Natural killer cell treated with Interleukin-12 subunit alpha and Interleukin-12 subunit beta and Interleukin-15 and Interleukin-18, amount 100 ng/mL, for 72 hours (primary cell): ENCODE data around the gene MCHR1. TPM values are rescaled to one million over a fixed set of nuclear protein-coding genes. Genes with fewer than 3 reads are reported as not detected.
"Not testable (repeated sequence)": the region's sequence is repeated elsewhere in the genome, so short reads cannot be mapped to it uniquely, and the experiment has no call there.

ENCODE experiments used
- ATAC-seq, 2 donors: fragments of 150-1000 bp; cut with Tn5 transposase in 1 of 2; sonication (Bioruptor Pico), chemical (Tn5 transposase) in 1 of 2; 2 replicates each; pipeline ENCODE4 v1.10.0; 2021
- DNase-seq: peaks from one replicate; pipeline ENCODE4 v3.0.0; 2022; ENCODE audit warnings: low spot score
- H3K27ac Mint-ChIP-seq, 2 donors: 1 replicate in 1 of 2; 2 replicates in 1 of 2; pipeline ENCODE4 v1.8.0; 2022; ENCODE audit warnings: mixed read lengths in 2 of 2, mild to moderate bottlenecking in 1 of 2, moderate library complexity in 1 of 2
- H3K27me3 Mint-ChIP-seq, 2 donors: 1 replicate in 1 of 2; 2 replicates in 1 of 2; pipeline ENCODE4 v1.8.0; 2022; ENCODE audit warnings: mixed read lengths in 2 of 2
- H3K36me3 Mint-ChIP-seq: one replicate; pipeline ENCODE4 v1.8.0; 2022; ENCODE audit warnings: mixed read lengths
- H3K4me1 Mint-ChIP-seq, 2 donors: 1 replicate in 1 of 2; 2 replicates in 1 of 2; pipeline ENCODE4 v1.8.0; 2022; ENCODE audit warnings: low read depth in 2 of 2, mixed read lengths in 2 of 2, mild to moderate bottlenecking in 1 of 2
- H3K4me3 Mint-ChIP-seq: one replicate; pipeline ENCODE4 v1.8.0; 2022; ENCODE audit warnings: mixed read lengths
- H3K9me3 Mint-ChIP-seq: 2 replicates; pipeline ENCODE4 v1.8.0; 2022; ENCODE audit warnings: mixed read lengths
- total RNA-seq, 2 donors: library from RNA; stranded (reverse); gene quantifications; one replicate each; pipeline ENCODE4 v1.2.3, GENCODE V29; 2022

The MCHR1 gene
- total RNA-seq, 2 donors from 2014 or later: not detected

- peak overlapping the region; percentile 64 to 66 for H3K27ac Mint-ChIP-seq
- DNase-seq: no peak
- peak; percentile 71 to 78 for ATAC-seq
- peak overlapping the region; percentile 82 for H3K4me3 Mint-ChIP-seq
- H3K9me3 Mint-ChIP-seq: no peaks in the 10 kb centered on the region
- peaks cover 0 to 12% of the 10 kb centered on the region in 2 donors for H3K27me3 Mint-ChIP-seq
- no peaks in the 10 kb centered on the region for H3K36me3 Mint-ChIP-seq
- H3K4me1 Mint-ChIP-seq: peaks cover 20 to 24% of the 10 kb centered on the region in 2 donors
Observed at GRCh38 chr22:40668611-40669411, 10.5 kb upstream of the MCHR1 start.

- Mint-ChIP-seq H3K36me3 (no peaks in the 10 kb centered on the region), H3K4me1 (peaks cover 20 to 24% of the 10 kb centered on the region in 2 donors), H3K27ac (peak overlapping the region; percentile 64 to 66), H3K9me3 (no peaks in the 10 kb centered on the region), H3K27me3 (peaks cover 0 to 12% of the 10 kb centered on the region in 2 donors), H3K4me3 (no peak overlapping the region)
- no peak for DNase-seq
- no peak for ATAC-seq
Observed at GRCh38 chr22:40670058-40670457, 9.2 kb upstream of the MCHR1 start.

- Mint-ChIP-seq H3K36me3 (no peaks in the 10 kb centered on the region), H3K9me3 (no peaks in the 10 kb centered on the region), H3K4me3 (no peak overlapping the region), H3K4me1 (peaks cover 20 to 24% of the 10 kb centered on the region in 2 donors), H3K27ac (no peak overlapping the region), H3K27me3 (peaks cover 0 to 12% of the 10 kb centered on the region in 2 donors)
- ATAC-seq: no peak
- DNase-seq: no peak
Observed at GRCh38 chr22:40671369-40671768, 7.9 kb upstream of the MCHR1 start.

GRCh38 chr22:40671796-40672360 is 7.4 kb upstream of the MCHR1 start:
- ATAC-seq (no peak), DNase-seq (no peak)
- Mint-ChIP-seq H3K36me3 (no peaks in the 10 kb centered on the region), H3K4me1 (peaks cover 20 to 24% of the 10 kb centered on the region in 2 donors), H3K4me3 (no peak overlapping the region), H3K9me3 (no peaks in the 10 kb centered on the region), H3K27me3 (peaks cover 0 to 12% of the 10 kb centered on the region in 2 donors), H3K27ac (no peak overlapping the region)

- DNase-seq (no peak), ATAC-seq (no peak)
- peaks cover 18 to 21% of the 10 kb centered on the region in 2 donors for H3K4me1 Mint-ChIP-seq
- no peaks in the 10 kb centered on the region for H3K9me3 Mint-ChIP-seq
- no peaks in the 10 kb centered on the region for H3K36me3 Mint-ChIP-seq
- peaks cover 0 to 10% of the 10 kb centered on the region in 2 donors for H3K27me3 Mint-ChIP-seq
- no peak overlapping the region for H3K4me3 Mint-ChIP-seq
- H3K27ac Mint-ChIP-seq: no peak overlapping the region
Observed at GRCh38 chr22:40673017-40673416, 6.3 kb upstream of the MCHR1 start.

GRCh38 chr22:40674274-40674673 is 5.0 kb upstream of the MCHR1 start:
- Mint-ChIP-seq H3K27ac (no peak overlapping the region), H3K27me3 (peaks cover 4 to 11% of the 10 kb centered on the region in 2 donors), H3K36me3 (no peaks in the 10 kb centered on the region), H3K4me3 (no peak overlapping the region), H3K9me3 (no peaks in the 10 kb centered on the region), H3K4me1 (peaks cover 9 to 10% of the 10 kb centered on the region in 2 donors)
- DNase-seq (no peak), ATAC-seq (no peak)

GRCh38 chr22:40676166-40676565 is 3.1 kb upstream of the MCHR1 start:
- Mint-ChIP-seq H3K27ac (peak overlapping the region in 1 of 2 donors; percentile 57), H3K27me3 (peaks cover 23% of the 10 kb centered on the region in 2 donors)
- DNase-seq: not testable (repeated sequence)

GRCh38 chr22:40676644-40677043 is 2.6 kb upstream of the MCHR1 start:
- no peaks in the 10 kb centered on the region for H3K36me3 Mint-ChIP-seq
- H3K4me3 Mint-ChIP-seq: no peak overlapping the region
- H3K4me1 Mint-ChIP-seq: peaks cover 2 to 3% of the 10 kb centered on the region in 2 donors
- H3K27me3 Mint-ChIP-seq: peaks cover 27 to 28% of the 10 kb centered on the region in 2 donors
- ATAC-seq (no peak), DNase-seq (no peak)
- peak overlapping the region in 1 of 2 donors; percentile 57 for H3K27ac Mint-ChIP-seq
- no peaks in the 10 kb centered on the region for H3K9me3 Mint-ChIP-seq

More at GRCh38 chr22:40676166-40676565, 3.1 kb upstream of the MCHR1 start:
- H3K4me1 Mint-ChIP-seq, H3K9me3 Mint-ChIP-seq, H3K36me3 Mint-ChIP-seq, ATAC-seq, H3K4me3 Mint-ChIP-seq: not testable (repeated sequence)

- H3K9me3 Mint-ChIP-seq: no peaks in the 10 kb centered on the region
- H3K4me3 Mint-ChIP-seq: no peak overlapping the region
- no peaks in the 10 kb centered on the region for H3K36me3 Mint-ChIP-seq
- peaks cover 24 to 28% of the 10 kb centered on the region in 2 donors for H3K27me3 Mint-ChIP-seq
- no peak for DNase-seq
- H3K4me1 Mint-ChIP-seq: peaks cover 14% of the 10 kb centered on the region in 2 donors
- no peak overlapping the region for H3K27ac Mint-ChIP-seq
- no peak for ATAC-seq
Observed at GRCh38 chr22:40678493-40679248, 613 bp upstream of the MCHR1 start.

- Mint-ChIP-seq H3K9me3 (no peaks in the 10 kb centered on the region), H3K4me3 (no peak overlapping the region), H3K27me3 (peaks cover 24 to 28% of the 10 kb centered on the region in 2 donors), H3K36me3 (no peaks in the 10 kb centered on the region), H3K27ac (no peak overlapping the region), H3K4me1 (peaks cover 14% of the 10 kb centered on the region in 2 donors)
- DNase-seq (no peak), ATAC-seq (no peak)
Observed at GRCh38 chr22:40679964-40680818, 907 bp downstream of the MCHR1 start.

GRCh38 chr22:40680819-40681183 is 1.5 kb downstream of the MCHR1 start:
- no peaks in the 10 kb centered on the region for H3K9me3 Mint-ChIP-seq
- peaks cover 24 to 28% of the 10 kb centered on the region in 2 donors for H3K27me3 Mint-ChIP-seq
- DNase-seq (no peak), ATAC-seq (no peak)
- H3K4me1 Mint-ChIP-seq: peaks cover 14% of the 10 kb centered on the region in 2 donors
- H3K27ac Mint-ChIP-seq: no peak overlapping the region
- H3K36me3 Mint-ChIP-seq: no peaks in the 10 kb centered on the region
- H3K4me3 Mint-ChIP-seq: no peak overlapping the region

GRCh38 chr22:40681451-40681850 is 2.2 kb downstream of the MCHR1 start:
- Mint-ChIP-seq H3K9me3 (no peaks in the 10 kb centered on the region), H3K4me1 (peaks cover 14% of the 10 kb centered on the region in 2 donors), H3K27me3 (peaks cover 25 to 32% of the 10 kb centered on the region in 2 donors), H3K27ac (peak overlapping the region in 1 of 2 donors; percentile 10), H3K4me3 (no peak overlapping the region), H3K36me3 (no peaks in the 10 kb centered on the region)
- ATAC-seq (no peak), DNase-seq (no peak)

GRCh38 chr22:40684728-40685127 is 5.4 kb downstream of the MCHR1 start:
- DNase-seq (no peak), ATAC-seq (no peak)
- Mint-ChIP-seq H3K4me1 (peaks cover 14% of the 10 kb centered on the region in 2 donors), H3K27ac (no peak overlapping the region), H3K4me3 (no peak overlapping the region), H3K27me3 (peaks cover 21 to 26% of the 10 kb centered on the region in 2 donors), H3K36me3 (no peaks in the 10 kb centered on the region), H3K9me3 (no peaks in the 10 kb centered on the region)
